ENCODE data around the gene NUDT14.

DNA sequence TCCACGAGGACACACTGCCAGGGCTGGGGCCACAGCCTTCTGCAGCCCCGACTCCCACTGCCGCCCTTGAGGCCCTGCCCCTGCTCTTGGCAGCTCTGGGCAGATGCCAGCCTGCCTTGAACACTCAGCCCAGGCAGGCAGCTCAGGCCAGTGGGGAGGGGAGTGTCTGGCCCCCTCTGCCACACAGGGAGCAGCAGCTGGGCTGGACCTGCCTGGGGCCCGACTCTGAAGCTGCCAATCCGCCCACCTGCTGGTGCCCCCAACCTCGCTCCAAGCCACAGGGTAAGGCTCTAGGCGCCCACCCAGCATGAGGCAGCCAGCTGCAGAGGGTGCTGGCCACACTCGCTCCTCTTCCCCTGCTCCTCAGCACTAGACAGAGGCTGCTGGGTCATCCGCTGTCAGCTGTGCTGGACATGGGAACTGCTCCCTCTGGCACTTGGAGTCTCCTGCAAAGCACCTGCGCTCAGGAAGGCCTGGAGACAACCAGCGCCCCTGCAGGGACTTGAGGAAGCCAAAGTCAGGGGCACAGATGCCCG is 24.6 kb upstream of the NUDT14 start:
- TF ChIP-seq, protein P1, sequence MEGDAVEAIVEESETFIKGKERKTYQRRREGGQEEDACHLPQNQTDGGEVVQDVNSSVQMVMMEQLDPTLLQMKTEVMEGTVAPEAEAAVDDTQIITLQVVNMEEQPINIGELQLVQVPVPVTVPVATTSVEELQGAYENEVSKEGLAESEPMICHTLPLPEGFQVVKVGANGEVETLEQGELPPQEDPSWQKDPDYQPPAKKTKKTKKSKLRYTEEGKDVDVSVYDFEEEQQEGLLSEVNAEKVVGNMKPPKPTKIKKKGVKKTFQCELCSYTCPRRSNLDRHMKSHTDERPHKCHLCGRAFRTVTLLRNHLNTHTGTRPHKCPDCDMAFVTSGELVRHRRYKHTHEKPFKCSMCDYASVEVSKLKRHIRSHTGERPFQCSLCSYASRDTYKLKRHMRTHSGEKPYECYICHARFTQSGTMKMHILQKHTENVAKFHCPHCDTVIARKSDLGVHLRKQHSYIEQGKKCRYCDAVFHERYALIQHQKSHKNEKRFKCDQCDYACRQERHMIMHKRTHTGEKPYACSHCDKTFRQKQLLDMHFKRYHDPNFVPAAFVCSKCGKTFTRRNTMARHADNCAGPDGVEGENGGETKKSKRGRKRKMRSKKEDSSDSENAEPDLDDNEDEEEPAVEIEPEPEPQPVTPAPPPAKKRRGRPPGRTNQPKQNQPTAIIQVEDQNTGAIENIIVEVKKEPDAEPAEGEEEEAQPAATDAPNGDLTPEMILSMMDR (IDR thresholded peaks at IDR 0.05; ENCODE audit: control extremely low read depth in 1 of 3, insufficient read depth in 1 of 3, low read depth in 1 of 3, low read length in 3 of 3), result no peak
- TF ChIP-seq RFX5 (IDR thresholded peaks at IDR 0.05; ENCODE audit: borderline replicate concordance, low read depth, low read length) (no peak), RAD21 (IDR thresholded peaks at IDR 0.05 in 1 of 2, conservative IDR thresholded peaks at IDR 0.05 in 1 of 2; ENCODE audit: low read depth in 2 of 2, low read length in 2 of 2) (no peak), BRCA1 (IDR thresholded peaks at IDR 0.05; ENCODE audit: low read depth, low read length) (no peak), HDAC2 (IDR thresholded peaks at IDR 0.05; ENCODE audit: borderline replicate concordance in 1 of 2, low read depth in 2 of 2, low read length in 2 of 2) (no peak), POLR2A (IDR thresholded peaks at IDR 0.05; ENCODE audit: control extremely low read depth in 1 of 2, low read depth in 2 of 2, low read length in 2 of 2) (no peak), EP300 (IDR thresholded peaks at IDR 0.05; ENCODE audit: borderline replicate concordance in 1 of 2, low read depth in 2 of 2, low read length in 2 of 2) (no peak), NRF1 (IDR thresholded peaks at IDR 0.05; ENCODE audit: low read depth, low read length) (no peak), EZH2 (IDR thresholded peaks at IDR 0.05; ENCODE audit: low read depth, low read length, severe bottlenecking) (no peak), ZNF274 (IDR thresholded peaks at IDR 0.05; ENCODE audit: borderline replicate concordance, extremely low read depth, low read length) (no peak), EGR1 (IDR thresholded peaks at IDR 0.05; ENCODE audit: borderline replicate concordance, low read depth, low read length) (no peak)
- TF ChIP-seq, protein P2, sequence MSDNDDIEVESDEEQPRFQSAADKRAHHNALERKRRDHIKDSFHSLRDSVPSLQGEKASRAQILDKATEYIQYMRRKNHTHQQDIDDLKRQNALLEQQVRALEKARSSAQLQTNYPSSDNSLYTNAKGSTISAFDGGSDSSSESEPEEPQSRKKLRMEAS (IDR thresholded peaks at IDR 0.05), result no peak
- TF ChIP-seq, protein P3, sequence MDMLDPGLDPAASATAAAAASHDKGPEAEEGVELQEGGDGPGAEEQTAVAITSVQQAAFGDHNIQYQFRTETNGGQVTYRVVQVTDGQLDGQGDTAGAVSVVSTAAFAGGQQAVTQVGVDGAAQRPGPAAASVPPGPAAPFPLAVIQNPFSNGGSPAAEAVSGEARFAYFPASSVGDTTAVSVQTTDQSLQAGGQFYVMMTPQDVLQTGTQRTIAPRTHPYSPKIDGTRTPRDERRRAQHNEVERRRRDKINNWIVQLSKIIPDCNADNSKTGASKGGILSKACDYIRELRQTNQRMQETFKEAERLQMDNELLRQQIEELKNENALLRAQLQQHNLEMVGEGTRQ (IDR thresholded peaks at IDR 0.05; ENCODE audit: low read length), result no peak
